HepG2 (cell line): ENCODE results near the gene FAM50A.

Source experiments
- EZH2 ChIP-seq: conservative IDR thresholded peaks from 2 replicates; pipeline ENCODE4 v1.6.1; 2012; ENCODE audit warnings: mild to moderate bottlenecking, low read depth, low read length, moderate library complexity
- POLR2A ChIP-seq, 2 experiments: IDR thresholded peaks; 2 replicates each; pipeline ENCODE4 v1.6.1; 2011; ENCODE audit warnings: low read depth in 2 of 2, low read length in 2 of 2, mild to moderate bottlenecking in 1 of 2, moderate library complexity in 1 of 2; ENCODE audit not compliant: insufficient read depth in 1 of 2
- ZNF496 ChIP-seq: sonication (generic); formaldehyde crosslinking; IDR thresholded peaks from 2 replicates; pipeline ENCODE4 v1.8.1; 2023; ENCODE audit warnings: mild to moderate bottlenecking, moderate library complexity, missing genetic modification reagents; ENCODE audit not compliant: insufficient replicate concordance

DNA sequence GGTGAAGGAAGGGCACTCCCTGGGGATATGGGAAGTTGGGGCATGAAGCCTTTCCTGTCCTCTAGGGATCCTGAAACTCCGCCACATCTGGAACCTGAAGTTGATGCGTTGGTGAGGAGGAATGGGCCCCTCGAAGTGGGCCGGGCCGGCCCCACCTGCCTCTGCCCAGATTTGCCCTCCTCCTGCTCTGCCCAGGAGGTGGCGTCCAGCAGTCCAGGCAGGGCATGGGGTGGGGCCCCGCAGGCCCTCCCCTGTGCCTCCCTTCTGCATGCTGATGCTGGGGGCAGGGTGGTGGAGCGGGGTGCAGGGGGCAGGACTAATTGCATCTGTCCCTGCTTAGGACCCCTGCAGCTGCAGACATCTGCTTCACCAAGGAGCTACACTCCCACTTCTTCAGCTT, 30.8 kb upstream of the FAM50A start:
- no peak for TF ChIP-seq ZNF496
- TF ChIP-seq POLR2A (IDR thresholded peaks at IDR 0.05; ENCODE audit: insufficient read depth in 1 of 2, low read depth in 2 of 2, low read length in 2 of 2): no peak
- no peak for TF ChIP-seq EZH2
